Measurements from ENCODE around the gene TOPORS.
"Not testable (repeated sequence)": the region's sequence is repeated elsewhere in the genome, so short reads cannot be mapped to it uniquely, and the experiment has no call there.

Gene TOPORS

DNA sequence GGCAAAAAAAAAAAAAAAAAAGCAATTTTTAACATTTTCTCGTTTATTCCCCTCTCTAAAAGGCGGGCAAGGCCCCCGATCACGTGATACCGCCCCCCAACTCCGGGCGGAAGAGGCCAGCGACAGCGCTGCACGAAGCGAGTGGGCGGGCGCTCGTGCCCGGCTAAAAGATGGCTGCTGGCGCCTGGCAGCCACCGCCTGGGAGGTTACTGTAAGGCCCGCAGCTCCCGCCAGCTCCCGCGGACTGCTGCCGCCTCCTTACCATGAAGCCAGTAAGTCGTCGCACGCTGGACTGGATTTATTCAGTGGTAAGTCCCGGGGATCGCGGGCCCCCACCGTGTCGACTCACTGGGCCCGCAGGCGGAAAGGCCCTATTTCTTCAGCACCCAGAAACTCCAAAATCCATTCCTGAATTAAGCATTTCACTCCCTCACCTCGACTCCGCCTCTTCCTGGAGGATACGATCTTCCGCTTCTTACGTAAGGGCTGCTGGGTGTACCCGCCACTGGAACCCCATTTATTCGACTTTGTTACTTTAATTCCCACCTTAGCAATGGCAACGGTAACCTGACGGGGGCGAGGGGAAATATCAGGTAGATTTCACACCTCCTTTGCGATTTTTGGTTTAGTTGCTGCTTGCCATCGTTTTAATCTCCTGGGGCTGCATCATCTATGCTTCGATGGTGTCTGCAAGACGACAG lies at the start of gene TOPORS, which contains the start of gene SMIM27:
TSS of gene TOPORS (minus strand) at position 415 of the 701 bp plus-strand sequence. CDS start at position 265, 150 bp downstream.
TSS of gene SMIM27 (plus strand) at position 156 of the 701 bp plus-strand sequence. CDS start at position 264, 108 bp downstream.
- peak; percentile 82 to 89 (median 83) for DNase-seq (ENCODE audit: low read depth in 3 of 3)

DNA sequence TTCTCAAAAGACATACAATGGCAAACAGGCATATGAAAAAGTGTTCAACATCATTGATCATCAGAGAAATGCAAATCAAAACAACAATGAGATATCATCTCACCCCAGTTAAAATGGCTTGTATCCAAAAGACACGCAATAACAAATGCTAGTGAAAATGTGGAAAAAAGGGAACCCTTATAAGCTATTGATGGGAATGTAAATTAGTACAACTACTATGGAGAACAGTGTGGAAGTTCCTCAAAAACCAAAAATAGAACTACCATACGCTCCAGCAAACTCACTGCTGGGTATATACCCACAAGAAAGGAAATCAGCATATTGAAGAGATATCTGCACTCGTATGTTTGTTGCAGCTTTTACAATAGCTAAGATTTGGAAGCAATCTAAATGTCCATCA lies 46.6 kb upstream of the TOPORS start:
- not testable (repeated sequence) for DNase-seq (ENCODE audit: low read depth in 3 of 3)

DNA sequence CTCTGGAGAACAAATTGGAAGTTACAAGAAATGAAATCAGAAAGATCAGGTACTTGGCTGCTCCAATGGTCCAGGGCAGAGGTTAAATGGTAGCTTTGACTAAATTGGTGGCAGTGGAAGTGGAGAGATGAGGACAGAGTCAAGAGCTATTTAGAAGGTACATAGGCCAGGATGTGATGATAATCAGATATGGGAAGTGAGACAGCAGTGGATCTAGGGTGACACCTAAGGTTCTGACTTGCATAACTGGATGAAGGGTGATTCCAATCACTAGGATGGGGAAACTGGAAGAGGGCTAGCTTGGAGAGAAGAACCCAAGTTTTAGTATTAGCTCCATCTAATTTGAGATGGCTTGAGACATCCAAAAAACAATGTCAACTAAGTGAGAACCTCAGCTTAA lies 44.5 kb upstream of the TOPORS start:
- no peak for DNase-seq (ENCODE audit: low read depth in 3 of 3)

- no peak for DNase-seq (ENCODE audit: low read depth in 3 of 3)
Measured at GRCh38 chr9:32596096-32596865, 43.9 kb upstream of the TOPORS start.

DNA sequence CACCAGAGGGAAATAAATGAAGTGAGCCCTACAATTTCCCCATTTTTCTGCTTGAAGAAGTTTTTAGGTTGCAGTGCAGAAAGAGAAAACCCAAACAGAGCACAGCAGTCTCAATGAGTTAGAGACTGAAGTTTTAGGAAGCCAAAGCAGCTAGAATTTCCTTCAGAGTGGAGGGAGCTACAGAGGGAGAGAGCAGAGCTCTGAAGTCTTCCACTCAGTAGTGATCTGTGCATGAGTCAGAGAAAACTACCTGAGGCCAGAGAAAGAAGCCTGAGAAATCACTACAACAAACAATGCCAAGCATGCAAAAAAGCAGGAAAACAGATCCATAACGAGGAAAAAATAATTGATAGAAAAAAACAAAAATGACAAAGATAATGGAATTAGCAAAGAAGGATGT lies 38.5 kb upstream of the TOPORS start:
- DNase-seq (ENCODE audit: low read depth in 3 of 3), result no peak

GRCh38 chr9:32590476-32590875 lies 38.1 kb upstream of the TOPORS start:
- DNase-seq (ENCODE audit: low read depth in 3 of 3), result no peak

DNA sequence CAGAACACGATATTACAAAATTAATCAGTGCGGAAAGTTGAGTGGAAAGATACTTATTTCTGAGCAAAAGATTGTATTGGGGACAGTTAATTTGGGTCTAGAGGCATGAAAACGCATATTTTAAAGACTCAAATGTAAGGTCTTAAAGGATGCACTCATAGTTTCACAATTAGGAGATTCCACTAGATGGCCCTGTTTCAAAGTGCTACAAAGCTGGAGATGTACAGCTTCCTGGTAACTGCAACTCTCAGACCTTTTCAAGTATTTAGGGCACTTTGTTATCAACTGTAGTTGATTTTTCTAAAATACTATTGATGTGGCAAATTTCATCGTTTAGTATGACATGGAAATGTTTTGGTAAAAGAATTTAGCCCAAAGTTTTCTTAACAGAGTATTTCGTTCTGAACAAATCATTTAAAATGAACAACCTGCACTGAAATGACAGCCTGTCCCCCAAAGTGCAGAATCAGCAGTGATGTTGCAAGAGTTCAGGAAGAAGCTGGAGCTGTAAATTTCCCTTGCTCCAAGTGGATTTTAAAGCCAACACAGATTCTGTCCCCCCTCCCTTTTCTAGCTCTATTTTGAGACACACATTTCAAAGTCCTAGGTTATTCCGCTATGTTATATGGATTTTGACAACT lies 36.8 kb upstream of the TOPORS start:
- DNase-seq (ENCODE audit: low read depth in 3 of 3), result no peak

GRCh38 chr9:32587901-32588300 lies 35.5 kb upstream of the TOPORS start:
- no peak for DNase-seq (ENCODE audit: low read depth in 3 of 3)

DNA sequence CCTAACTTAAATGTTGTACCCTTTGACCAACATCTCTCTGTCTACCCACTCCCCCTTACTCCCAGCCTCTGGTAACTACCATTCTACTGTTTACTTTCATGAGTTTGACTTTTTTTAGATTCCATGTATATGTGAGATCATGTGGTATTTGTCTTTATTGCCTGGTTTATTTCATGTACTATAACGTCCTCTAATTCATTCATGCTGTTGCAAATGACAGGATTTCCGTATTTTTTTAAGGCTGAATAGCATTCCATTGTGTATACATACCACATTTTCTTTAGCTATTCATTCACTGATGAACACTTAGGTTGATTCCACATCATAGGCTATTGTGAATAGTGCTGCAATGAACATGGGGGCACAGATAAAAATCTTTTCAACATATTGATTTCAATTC lies 32.4 kb upstream of the TOPORS start:
- DNase-seq (ENCODE audit: low read depth in 3 of 3), result no peak

DNA sequence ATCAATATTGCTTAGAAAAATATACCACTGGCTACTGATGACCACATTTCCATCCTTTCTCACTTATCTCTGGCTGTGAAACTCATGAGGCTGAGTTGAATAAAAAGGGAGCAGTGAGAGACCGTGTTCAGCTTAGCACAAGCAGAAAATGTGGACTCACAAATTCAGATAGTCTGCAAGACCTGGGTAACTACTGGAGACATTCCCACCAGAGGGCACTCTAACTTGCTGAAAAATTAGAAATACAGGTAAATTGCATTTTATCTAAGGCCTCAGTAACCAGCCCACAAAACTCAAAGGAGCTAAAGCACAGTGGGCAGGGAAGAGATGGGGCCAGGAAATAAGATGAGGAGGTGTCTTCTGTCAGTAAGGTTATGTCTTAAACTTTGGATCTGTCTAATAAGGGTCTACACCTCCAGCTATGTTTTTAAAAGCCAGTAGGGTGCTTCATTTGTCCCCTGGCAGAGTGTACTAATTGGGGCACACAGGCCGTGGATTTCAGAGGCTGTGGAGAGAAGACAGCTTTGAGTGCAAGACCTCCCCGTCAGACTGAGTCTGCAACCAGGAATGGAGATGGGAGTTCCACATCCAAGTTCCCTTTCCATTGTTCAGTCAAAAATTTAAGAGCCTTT lies 29.2 kb upstream of the TOPORS start:
- no peak for DNase-seq (ENCODE audit: low read depth in 3 of 3)

DNA sequence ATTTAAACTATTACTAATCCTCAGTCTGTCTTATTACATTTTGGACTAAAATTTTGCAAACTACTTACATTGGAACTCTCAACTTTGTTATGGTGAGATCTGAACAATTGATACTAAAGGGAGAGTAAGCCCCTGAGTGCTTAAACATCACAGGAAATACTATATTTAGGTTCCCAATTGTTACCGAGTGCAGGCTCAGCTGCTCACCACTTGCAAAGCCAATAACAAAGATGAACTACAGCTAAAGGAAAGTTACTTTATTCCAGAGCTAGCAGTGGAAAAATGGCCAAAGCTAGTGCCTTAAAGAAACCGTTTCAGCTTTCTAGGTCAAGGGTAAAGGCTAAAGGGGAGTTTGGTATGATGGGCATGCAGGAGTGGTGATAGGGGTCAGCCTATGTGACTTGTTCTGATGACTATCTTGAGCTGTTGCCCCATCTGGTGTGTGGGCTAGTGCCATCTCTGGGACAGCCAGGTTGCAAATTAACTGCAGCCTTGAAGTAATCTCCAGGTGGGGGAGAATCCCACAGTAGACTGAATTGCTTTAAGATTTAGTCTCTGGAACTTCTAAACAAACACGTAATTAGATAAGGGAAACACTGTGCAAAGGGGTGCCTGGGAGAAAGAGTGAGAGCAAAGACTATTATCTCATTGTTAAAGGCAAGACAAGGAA lies 28.4 kb upstream of the TOPORS start:
- DNase-seq (ENCODE audit: low read depth in 3 of 3), result no peak

- peak; percentile 53 to 72 (median 71) for DNase-seq (ENCODE audit: low read depth in 3 of 3)
Measured at GRCh38 chr9:32579706-32580331, 27.4 kb upstream of the TOPORS start.

DNA sequence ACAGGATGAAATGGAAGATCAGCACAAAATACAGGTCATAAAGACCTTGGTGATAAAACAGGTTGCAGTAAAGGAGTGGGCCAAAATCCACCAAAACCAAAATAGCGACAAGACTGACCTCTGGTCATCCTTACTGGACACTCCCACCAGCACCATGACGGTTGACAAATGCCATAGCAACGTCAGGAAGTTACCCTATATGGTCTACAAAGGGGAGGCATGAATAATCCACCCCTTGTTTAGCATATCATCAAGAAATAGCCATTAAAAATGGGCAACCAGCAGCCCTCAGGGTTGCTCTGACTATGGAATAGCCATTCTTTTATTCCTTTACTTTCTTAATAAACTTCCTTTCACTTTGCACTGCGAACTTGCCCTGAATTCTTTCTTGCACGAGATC lies 26.6 kb upstream of the TOPORS start:
- no peak for DNase-seq (ENCODE audit: low read depth in 3 of 3)

GRCh38 chr9:32577316-32577715 lies 24.9 kb upstream of the TOPORS start:
- DNase-seq (ENCODE audit: low read depth in 3 of 3), result no peak

GRCh38 chr9:32574858-32575257 lies 22.5 kb upstream of the TOPORS start:
- DNase-seq (ENCODE audit: low read depth in 3 of 3), result no peak

GRCh38 chr9:32573821-32574220 lies 21.4 kb upstream of the TOPORS start:
- no peak for DNase-seq (ENCODE audit: low read depth in 3 of 3)

DNA sequence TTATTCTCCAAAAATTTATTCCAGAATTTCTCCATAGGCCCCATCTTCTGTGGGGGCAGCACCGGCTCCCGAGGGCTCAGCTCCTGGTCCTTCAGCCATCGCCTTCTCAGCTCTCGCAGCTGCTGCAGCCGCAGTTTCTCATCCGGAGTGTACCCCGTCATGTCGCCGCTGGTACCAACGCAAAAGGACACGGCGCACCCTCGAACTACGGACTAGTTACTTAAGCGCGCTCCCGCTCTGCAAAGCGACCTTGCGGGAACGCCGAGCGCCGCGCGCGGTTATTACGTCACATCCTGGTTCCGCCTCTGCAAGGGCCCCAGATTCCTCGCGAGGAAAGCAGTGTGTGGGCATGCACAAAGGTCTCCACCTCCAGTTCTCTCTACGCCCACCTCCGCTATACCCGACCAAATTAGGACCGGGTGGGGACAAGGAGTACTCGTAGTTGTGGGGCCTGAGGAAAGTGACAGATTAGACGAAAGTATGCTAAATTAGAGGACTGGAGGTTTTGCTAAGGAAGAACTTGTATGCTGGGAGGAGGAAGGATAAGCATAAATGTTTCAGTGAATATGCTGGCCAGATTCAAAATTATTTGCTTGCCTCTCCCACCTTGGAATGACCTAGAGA lies 20.6 kb upstream of the TOPORS start, which contains the start of gene NDUFB6:
TSS of gene NDUFB6 (minus strand) at position 260 of the 624 bp plus-strand sequence. CDS start at position 161, 99 bp downstream.
- peak; percentile 92 to 94 (median 92) for DNase-seq (ENCODE audit: low read depth in 3 of 3)

- peak; percentile 41 to 69 (median 61) for DNase-seq (ENCODE audit: low read depth in 3 of 3)
Measured at GRCh38 chr9:32571969-32572899, 19.8 kb upstream of the TOPORS start.

DNA sequence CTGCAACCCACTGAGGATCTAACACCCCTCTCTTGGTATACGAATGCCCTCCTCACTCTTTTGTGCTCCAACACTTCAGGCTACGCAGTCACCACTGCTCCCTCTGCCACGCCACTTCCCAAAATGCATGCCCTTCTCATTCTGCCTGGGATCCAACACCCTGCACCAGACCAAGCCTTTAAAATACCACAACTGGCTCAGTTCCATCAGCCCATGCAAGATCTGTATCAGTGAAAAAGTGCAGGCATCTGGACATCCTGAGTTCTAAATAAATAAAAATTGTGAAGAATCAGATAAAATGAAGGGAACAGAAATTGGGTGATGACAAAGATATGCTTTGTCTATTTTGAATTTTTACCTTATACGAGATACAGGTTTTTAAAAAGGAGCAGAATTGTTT lies 17.9 kb upstream of the TOPORS start:
- DNase-seq (ENCODE audit: low read depth in 3 of 3), result no peak
